Body of pancreas (tissue), 4 donors: Measurements from ENCODE around the gene ZSCAN5C.

Source experiments
- CTCF ChIP-seq, 7 experiments: fragments of 450-650 bp in 4 of 7; fragments of 200-600 bp in 3 of 7; sonication (generic) in 3 of 7; IDR thresholded peaks; one replicate each; pipeline ENCODE4 v1.5.1; 2016 to 2019; ENCODE audit warnings: antibody characterized with exemption in 7 of 7
- POLR2A ChIP-seq, 3 donors: fragments of 450-650 bp; IDR thresholded peaks; one replicate each; pipeline ENCODE4 v1.6.1; 2016; ENCODE audit warnings: antibody characterized with exemption in 3 of 3, mild to moderate bottlenecking in 2 of 3

- no peak for TF ChIP-seq POLR2A (IDR thresholded peaks at IDR 0.05)
- no peak for TF ChIP-seq CTCF (IDR thresholded peaks at IDR 0.05)
These were observed 45.3 kb upstream of the ZSCAN5C start for GRCh38 chr19:56156768-56157167.
